GM12878 (cell line): ENCODE data around the gene MEIOSIN. TPM values are rescaled to one million over a fixed set of nuclear protein-coding genes. Genes with fewer than 3 reads are reported as not detected.

Source experiments
- CBX3 ChIP-seq: fragments of 200-600 bp; sonication (generic); IDR thresholded peaks from 2 replicates; pipeline ENCODE4 v1.6.1; 2016; ENCODE audit warnings: low read depth, borderline replicate concordance
- CEBPB ChIP-seq, 2 experiments: fragments of 150-350 bp in 1 of 2; IDR thresholded peaks; 2 replicates each; pipeline ENCODE4 v1.6.1; 2012 to 2014; ENCODE audit warnings: low read depth in 2 of 2, low read length in 2 of 2, borderline replicate concordance in 1 of 2, inconsistent platforms in 1 of 2
- CEBPZ ChIP-seq: fragments of 150-350 bp; IDR thresholded peaks from 2 replicates; pipeline ENCODE4 v1.6.1; 2016; ENCODE audit warnings: low read depth, low read length
- CTCF ChIP-seq, 3 experiments: IDR thresholded peaks in 2 of 3; conservative IDR thresholded peaks in 1 of 3; 2 replicates each; pipeline ENCODE4 v1.5.1; 2011; ENCODE audit warnings: low read depth in 3 of 3, low read length in 3 of 3, mild to moderate bottlenecking in 3 of 3, control low read depth in 2 of 3, moderate library complexity in 2 of 3, inconsistent platforms in 1 of 3, mixed read lengths in 1 of 3; ENCODE audit not compliant: control insufficient read depth in 2 of 3, insufficient read depth in 1 of 3; ENCODE audit errors: extremely low read depth in 1 of 3
- E2F4 ChIP-seq: IDR thresholded peaks from 2 replicates; pipeline ENCODE4 v1.6.1; 2012; ENCODE audit warnings: low read depth, low read length, improper control_type of control experiment
- IKZF1 ChIP-seq: fragments of 450-650 bp; conservative IDR thresholded peaks from 2 replicates; pipeline ENCODE4 v1.6.1; 2017; ENCODE audit warnings: antibody characterized with exemption, mild to moderate bottlenecking
- IRF5 ChIP-seq: fragments of 450-650 bp; IDR thresholded peaks from 2 replicates; pipeline ENCODE4 v1.6.1; 2017; ENCODE audit warnings: borderline replicate concordance
- JUND ChIP-seq: IDR thresholded peaks from 2 replicates; pipeline ENCODE4 v1.6.1; 2012; ENCODE audit warnings: low read depth, mild to moderate bottlenecking, low read length, improper control_type of control experiment, moderate library complexity
- NFXL1 ChIP-seq: fragments of 450-650 bp; IDR thresholded peaks from 2 replicates; pipeline ENCODE4 v1.6.1; 2017; ENCODE audit warnings: antibody characterized with exemption, mild to moderate bottlenecking, borderline replicate concordance
- SMARCA5 ChIP-seq: fragments of 450-650 bp; IDR thresholded peaks from 2 replicates; pipeline ENCODE4 v1.6.1; 2017; ENCODE audit warnings: mild to moderate bottlenecking
- SMC3 ChIP-seq: IDR thresholded peaks from 2 replicates; pipeline ENCODE4 v1.6.1; 2011; ENCODE audit warnings: low read length, improper control_type of control experiment, borderline replicate concordance
- TCF3 ChIP-seq: IDR thresholded peaks from 2 replicates; pipeline ENCODE4 v1.6.1; 2012; ENCODE audit warnings: low read depth, mild to moderate bottlenecking, low read length, borderline replicate concordance; ENCODE audit not compliant: insufficient read depth
- ZSCAN29 ChIP-seq: fragments of 450-650 bp; IDR thresholded peaks from 2 replicates; pipeline ENCODE4 v1.6.1; 2017; ENCODE audit warnings: mild to moderate bottlenecking, moderate library complexity
- polyA plus RNA-seq, 11 experiments: library from polyadenylated mRNA; depleted of rRNA in 4 of 11; unstranded in 6 of 11; stranded (reverse) in 5 of 11; fragments of >200 nt; fragmentation: Nextera tagmentation in 4 of 11; fragmentation: Illumina TruSeq in 1 of 11; extraction: Ambion mirVana in 4 of 11; extraction: Trizol in 1 of 11; gene quantifications; 1 replicate in 1 of 11; 2 replicates in 10 of 11; pipeline versions ENCODE4 v1.2.1 to v1.2.3, GENCODE V29; 2011 to 2016; ENCODE audit warnings: inconsistent platforms in 2 of 11, missing spikeins in 2 of 11, low read depth in 1 of 11
- total RNA-seq, 4 experiments: library from RNA; depleted of rRNA in 3 of 4; stranded (reverse); fragments of >200 nt in 3 of 4; fragmentation: Illumina TruSeq in 1 of 4; extraction: Trizol in 1 of 4; gene quantifications; 2 replicates each; pipeline versions ENCODE4 v1.2.1 to v1.2.3, GENCODE V29; 2013 to 2021

Gene MEIOSIN
- total and polyA plus RNA-seq, 10 of the 15 experiments (the other 5 are each of a cell fraction or from before 2014, with no cell fraction given), result 0.05 to 0.66 (median 0.14) TPM; not detected in 4

GRCh38 chr19:45692187-45693105, 40.8 kb upstream of the MEIOSIN start, which contains the start of gene QPCTL (continued):
- TF ChIP-seq E2F4 (peak; percentile 98), IRF5 (no peak), SMC3 (no peak), IKZF1 (no peak), NFXL1 (no peak), SMARCA5 (peak; percentile 73), TCF3 (peak; percentile 45; the same call in 1 of the 2 replicates), CEBPB (IDR thresholded peaks at IDR 0.05; ENCODE audit: borderline replicate concordance in 1 of 2, low read depth in 2 of 2, low read length in 2 of 2) (no peak), JUND (0 out of 2 replicates have a peak, but pooled peaks have one; percentile 15), ZSCAN29 (no peak), CBX3 (no peak), CTCF (IDR thresholded peaks at IDR 0.05 in 2 of 3, conservative IDR thresholded peaks at IDR 0.05 in 1 of 3; ENCODE audit: control insufficient read depth in 2 of 3, extremely low read depth in 1 of 3, insufficient read depth in 1 of 3, low read depth in 3 of 3, low read length in 3 of 3) (no peak), CEBPZ (peak; percentile 34; the same call in 1 of the 2 replicates)
